NCI-H2227 (cell line): ENCODE data around the gene SGMS1.
"Not testable (repeated sequence)": the region's sequence is repeated elsewhere in the genome, so short reads cannot be mapped to it uniquely, and the experiment has no call there.

ENCODE experiments used
- DNase-seq: peaks from one replicate; lab custom pipeline; 2025; ENCODE audit not compliant: unreplicated experiment; lab: John Stamatoyannopoulos, UW

SGMS1 gene

DNA sequence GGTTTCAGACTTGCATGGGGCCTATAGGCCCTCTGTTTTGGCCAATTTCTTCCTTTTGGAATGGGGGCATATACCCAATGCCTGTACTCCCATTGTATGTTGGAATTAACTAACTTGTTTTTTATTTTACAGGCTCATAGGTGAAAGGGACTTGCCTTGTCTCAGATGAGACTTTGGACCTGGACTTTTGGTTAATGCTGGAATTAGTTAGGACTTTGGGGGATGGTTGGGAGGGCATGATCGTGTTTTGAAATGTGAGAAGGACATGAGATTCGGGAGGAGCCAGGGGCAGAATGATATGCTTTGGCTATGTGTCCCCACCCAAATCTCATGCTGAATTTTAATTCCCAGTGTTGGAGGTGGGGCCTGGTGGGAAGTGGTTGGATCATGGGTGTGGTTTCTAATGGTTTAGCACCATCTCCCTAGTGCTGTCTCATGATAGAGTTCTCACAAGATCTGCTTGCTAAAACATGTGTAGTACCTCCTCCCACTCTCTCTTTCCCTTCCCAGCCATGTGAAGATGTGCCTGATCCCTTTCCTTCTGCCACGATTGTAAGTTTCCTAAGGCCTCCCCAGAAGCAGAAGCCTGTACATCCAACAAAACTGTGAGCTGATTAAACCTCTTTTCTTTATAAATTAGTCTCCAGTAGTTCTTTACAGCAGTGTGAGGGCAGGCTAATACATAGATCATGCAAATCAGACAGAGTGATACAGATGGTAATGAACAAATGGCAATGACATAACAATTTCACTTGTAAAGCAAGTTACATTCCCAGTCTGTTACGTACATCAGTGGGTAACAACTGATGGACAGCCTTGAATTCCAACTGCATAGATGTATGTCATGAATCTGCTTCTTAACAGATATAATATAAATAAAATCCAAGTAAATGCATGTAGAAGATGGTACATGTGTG lies 146.2 kb downstream of the SGMS1 start:
- no peak for DNase-seq

- DNase-seq = no peak
Observed at GRCh38 chr10:50473756-50474155, 150.0 kb downstream of the SGMS1 start.

DNA sequence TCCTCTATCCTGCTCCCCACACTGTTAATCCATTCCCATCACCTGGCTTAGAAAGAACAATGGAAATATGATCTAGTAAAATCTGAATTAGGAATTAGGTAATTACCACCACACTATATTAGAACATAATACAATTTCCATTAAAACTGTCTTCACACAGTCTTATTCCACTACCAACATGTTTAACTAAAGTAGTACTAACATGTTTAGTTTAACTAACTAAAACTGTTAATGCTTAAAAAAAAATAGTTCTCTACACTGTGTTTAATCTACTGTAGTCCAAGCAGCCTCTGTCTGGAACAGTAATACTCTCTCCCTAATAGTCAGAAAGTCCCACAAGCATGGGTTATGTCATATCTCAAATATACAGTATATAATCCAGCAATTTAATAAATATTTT lies 150.8 kb downstream of the SGMS1 start:
- DNase-seq = no peak

- no peak for DNase-seq
Observed at GRCh38 chr10:50471583-50471975, 152.2 kb downstream of the SGMS1 start.

GRCh38 chr10:50470798-50471582 lies 152.8 kb downstream of the SGMS1 start:
- no peak for DNase-seq

- DNase-seq = no peak
Observed at GRCh38 chr10:50470345-50470744, 153.4 kb downstream of the SGMS1 start.

GRCh38 chr10:50469778-50470193 lies 154.0 kb downstream of the SGMS1 start:
- DNase-seq = no peak

- DNase-seq = no peak
Observed at GRCh38 chr10:50469288-50469687, 154.5 kb downstream of the SGMS1 start.

GRCh38 chr10:50467209-50467608 lies 156.5 kb downstream of the SGMS1 start:
- DNase-seq = no peak

- DNase-seq = no peak
Observed at GRCh38 chr10:50464004-50464409, 159.7 kb downstream of the SGMS1 start.

DNA sequence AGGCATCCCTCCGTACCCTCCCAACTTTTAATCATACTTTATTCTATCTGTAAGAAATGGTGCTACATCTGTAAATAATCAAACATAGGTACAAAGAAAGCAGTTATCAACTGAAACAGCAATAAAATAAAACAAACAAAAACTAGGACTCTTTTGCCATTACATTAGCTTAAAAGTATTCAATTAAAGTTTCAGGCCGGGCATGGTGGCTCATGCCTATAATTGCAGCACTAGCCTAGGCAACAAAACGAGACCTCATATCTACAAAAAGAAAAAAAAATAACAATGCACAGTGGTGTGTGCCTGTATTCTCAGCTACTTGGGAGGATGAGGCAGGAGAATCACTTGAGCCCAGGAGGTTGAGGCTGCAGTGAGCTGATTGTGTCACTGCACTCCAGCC lies 161.9 kb downstream of the SGMS1 start:
- no peak for DNase-seq

- no peak for DNase-seq
Observed at GRCh38 chr10:50461123-50461522, 162.6 kb downstream of the SGMS1 start.

DNA sequence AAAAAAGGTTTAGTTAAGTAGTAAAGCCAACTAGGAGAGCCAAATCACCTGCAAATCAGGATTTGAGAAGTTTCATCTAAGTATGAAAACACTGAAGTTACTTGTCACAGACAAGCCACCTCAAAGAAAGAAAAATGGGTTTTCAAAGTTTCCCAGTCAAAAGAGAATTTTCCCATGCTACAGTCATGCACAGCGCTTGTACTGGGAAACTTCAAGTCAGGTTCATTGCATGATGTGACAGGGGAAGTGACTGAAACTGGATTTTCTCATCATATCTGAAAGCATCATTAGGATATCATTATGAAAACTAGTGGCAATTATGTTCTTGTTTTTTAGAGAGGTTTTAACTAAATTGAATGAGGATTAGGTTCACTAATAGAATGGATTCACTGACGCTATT lies 167.0 kb downstream of the SGMS1 start:
- no peak for DNase-seq

GRCh38 chr10:50453940-50454339 lies 169.8 kb downstream of the SGMS1 start:
- DNase-seq = no peak

DNA sequence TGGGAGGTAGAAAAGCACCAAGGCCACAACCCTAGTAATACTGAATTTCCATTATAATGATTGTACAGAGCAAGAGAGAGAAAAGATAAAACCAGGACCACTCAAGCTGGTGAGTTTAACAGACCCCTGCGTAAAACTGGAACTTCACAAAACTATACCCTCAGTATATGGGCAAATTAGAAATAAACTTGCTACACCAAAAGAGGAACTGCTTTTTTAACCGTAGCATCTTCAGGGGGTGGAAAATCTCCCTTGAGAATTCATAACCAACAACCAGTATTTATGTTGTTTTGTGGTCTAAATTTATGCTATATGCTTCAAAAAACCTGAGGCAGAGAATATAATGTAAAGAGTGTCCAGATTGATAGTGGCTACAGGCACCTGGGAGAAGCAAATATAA lies 171.2 kb downstream of the SGMS1 start:
- DNase-seq = no peak

DNA sequence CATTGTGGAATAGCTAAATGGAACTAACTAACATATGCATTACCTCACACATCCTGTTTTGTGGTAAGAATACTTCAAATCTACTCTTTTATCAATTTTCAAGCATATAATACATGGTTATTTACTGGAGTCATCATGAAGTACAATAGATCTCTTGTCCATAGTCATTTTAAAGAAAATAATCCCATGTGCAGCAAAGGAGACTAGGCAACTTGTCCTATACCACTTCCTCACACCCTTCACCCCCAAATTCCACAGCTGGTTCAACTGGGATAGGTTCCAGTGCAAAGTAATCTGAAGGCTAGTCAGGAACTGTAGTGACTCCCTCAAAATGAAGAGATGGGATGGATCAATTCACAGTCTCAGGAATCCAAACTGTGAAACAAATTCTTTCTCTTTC lies 176.1 kb downstream of the SGMS1 start:
- DNase-seq = no peak

- not testable (repeated sequence) for DNase-seq
Observed at GRCh38 chr10:50445777-50446176, 178.0 kb downstream of the SGMS1 start.

- no peak for DNase-seq
Observed at GRCh38 chr10:50440489-50440888, 183.3 kb downstream of the SGMS1 start.

- DNase-seq = no peak
Observed at GRCh38 chr10:50439806-50440205, 183.9 kb downstream of the SGMS1 start.

DNA sequence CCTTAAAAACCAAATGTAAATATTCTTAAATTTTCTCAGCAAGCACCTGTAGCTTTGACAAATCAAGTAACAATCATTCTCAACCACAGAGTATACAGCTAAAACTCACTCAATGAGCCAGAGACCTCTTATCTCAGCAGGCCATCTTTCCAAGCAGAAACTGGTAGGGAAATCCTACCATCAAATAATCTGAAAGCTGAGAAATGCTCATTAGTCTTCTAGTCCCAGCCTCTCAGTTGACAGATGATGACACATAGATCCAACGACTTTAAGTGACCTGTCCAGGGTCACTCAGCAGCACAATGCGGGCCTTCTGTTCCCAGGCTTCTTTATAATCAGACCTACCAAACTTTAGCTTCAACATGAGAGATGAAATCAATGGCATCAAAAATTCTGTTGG lies 184.6 kb downstream of the SGMS1 start:
- DNase-seq = no peak

DNA sequence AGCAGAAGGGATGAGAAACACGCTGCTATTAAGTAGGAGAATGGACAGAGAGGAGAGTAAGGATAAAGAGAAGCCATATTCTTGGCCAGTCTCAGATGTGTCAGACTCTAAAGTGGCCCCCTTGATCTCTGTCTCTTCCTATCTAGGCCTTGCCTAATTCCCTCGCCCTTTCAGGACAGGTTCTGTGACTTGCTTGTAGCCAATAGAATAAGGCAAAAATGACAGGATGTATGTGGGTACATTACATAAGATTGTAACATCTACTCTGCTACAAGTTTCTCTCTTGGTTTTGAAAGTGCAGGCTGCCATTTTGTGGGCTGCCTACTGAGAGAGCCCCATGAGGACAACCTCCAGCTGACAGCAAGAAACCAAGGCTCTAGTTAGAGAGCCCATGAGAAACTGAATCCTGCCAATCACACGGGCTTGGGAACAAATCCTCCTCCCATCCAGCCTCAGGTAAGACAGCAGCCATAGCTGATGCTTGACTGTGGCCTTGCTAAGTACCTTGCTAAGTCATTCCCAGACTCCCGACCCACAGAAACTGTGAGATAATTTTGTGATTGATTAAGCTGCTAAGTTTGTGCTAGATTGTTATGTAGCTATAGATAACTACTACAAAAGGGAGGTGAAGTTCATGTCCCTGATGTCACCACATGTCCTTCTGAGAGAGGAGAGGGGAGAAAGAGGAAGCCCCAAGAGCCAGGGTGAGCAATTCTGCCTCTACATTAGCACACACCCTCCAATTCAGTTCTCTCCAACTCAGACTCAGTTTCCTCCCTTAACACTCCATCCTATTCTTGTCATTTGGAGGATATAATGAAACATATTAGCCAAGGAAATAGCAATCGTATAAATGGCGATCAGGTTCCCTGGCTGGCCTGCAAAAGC lies 185.5 kb downstream of the SGMS1 start:
- no peak for DNase-seq
